GM12878 (cell line): Measurements from ENCODE around the gene CAMTA1. TPM values are rescaled to one million over a fixed set of nuclear protein-coding genes. Genes with fewer than 3 reads are reported as not detected.

Experiments used
- ATAC-seq: fragments of 200-7000 bp; cut with Tn5 transposase; 3 replicates; pipeline ENCODE4 v1.9.1; 2020; ENCODE audit warnings: mild to moderate bottlenecking, moderate library complexity
- BruUV-seq: library from RNA; stranded (reverse); fragments of 400-500 nt; replicated peaks from 2 replicates; lab custom pipeline; 2021; lab: Mats Ljungman, UMichigan
- CTCF ChIA-PET: fragments of 300-600 bp; sonication (Branson Sonifier 250); formaldehyde crosslinking; extraction: SDS; loops from one replicate; lab custom pipeline; 2021; ENCODE audit warnings: inconsistent platforms; lab: Yijun Ruan, JAX
- POLR2A ChIA-PET: fragments of 350-600 bp; formaldehyde crosslinking; extraction: SDS; loops from one replicate; lab custom pipeline; 2021; ENCODE audit warnings: inconsistent platforms; lab: Charles Lee
- RAD21 ChIA-PET: fragments of 300-600 bp; sonication (Branson Sonifier 250); formaldehyde crosslinking; loops from one replicate; lab custom pipeline; 2023; ENCODE audit warnings: antibody characterized with exemption; ENCODE audit not compliant: unreplicated experiment; lab: Charles Lee
- SMC1A ChIA-PET: fragments of 300-600 bp; sonication (Branson Sonifier 250); formaldehyde crosslinking; loops from one replicate; lab custom pipeline; 2023; ENCODE audit not compliant: unreplicated experiment, uncharacterized antibody; lab: Charles Lee
- DNase-seq: peaks from one replicate; pipeline ENCODE4 v3.0.0-alpha.2; 2011; ENCODE audit warnings: low read depth, low spot score
- FAIRE-seq: peaks from 3 replicates; lab custom pipeline; 2011; peaks lifted over from hg19 to GRCh38; lab: Jason Lieb, UNC
- H2AFZ ChIP-seq: 2 replicates; pipeline ENCODE4 v1.6.0; 2011; ENCODE audit warnings: low read depth, low read length, control low read depth; ENCODE audit not compliant: control insufficient read depth
- H3K27ac ChIP-seq: 2 replicates; pipeline ENCODE4 v1.5.1; 2011; ENCODE audit warnings: control low read depth; ENCODE audit not compliant: control insufficient read depth, insufficient read depth
- H3K27me3 ChIP-seq, 2 experiments: replicated peaks in 1 of 2; 2 replicates each; pipeline versions ENCODE4 v1.6.0 to v1.6.1; 2011; ENCODE audit warnings: low read length in 1 of 2; ENCODE audit not compliant: control insufficient read depth in 2 of 2, insufficient read depth in 2 of 2
- H3K36me3 ChIP-seq, 2 experiments: 2 replicates each; pipeline ENCODE4 v1.5.1; 2011; ENCODE audit warnings: low read length in 1 of 2; ENCODE audit not compliant: control insufficient read depth in 2 of 2, insufficient read depth in 2 of 2
- H3K4me1 ChIP-seq: 2 replicates; pipeline ENCODE4 v1.6.1; 2011; ENCODE audit warnings: mild to moderate bottlenecking, low read length, moderate library complexity, mixed read lengths; ENCODE audit not compliant: control insufficient read depth, insufficient read depth
- H3K4me2 ChIP-seq: 2 replicates; pipeline ENCODE4 v1.6.0; 2011; ENCODE audit warnings: control low read depth; ENCODE audit not compliant: control insufficient read depth, insufficient read depth
- H3K4me3 ChIP-seq: fragments of 200-600 bp; sonication (generic); 2 replicates; pipeline ENCODE4 v1.5.1; 2016
- H3K79me2 ChIP-seq: 2 replicates; pipeline ENCODE4 v1.6.0; 2011; ENCODE audit warnings: low read length; ENCODE audit not compliant: control insufficient read depth, insufficient read depth
- H3K9ac ChIP-seq: 2 replicates; pipeline ENCODE4 v1.8.0; 2011; ENCODE audit warnings: low read length, control low read depth, mixed read lengths; ENCODE audit not compliant: control insufficient read depth, insufficient read depth
- H3K9me3 ChIP-seq: replicated peaks from 3 replicates; pipeline ENCODE4 v1.5.1; 2011; ENCODE audit warnings: mild to moderate bottlenecking, low read length; ENCODE audit not compliant: control insufficient read depth, insufficient read depth
- H4K20me1 ChIP-seq: 2 replicates; pipeline ENCODE4 v1.6.0; 2011; ENCODE audit not compliant: control insufficient read depth, insufficient read depth
- DPF2 ChIP-seq: fragments of 450-650 bp; IDR thresholded peaks from 2 replicates; pipeline ENCODE4 v1.6.1; 2017; ENCODE audit warnings: mild to moderate bottlenecking
- MLLT1 ChIP-seq: fragments of 450-650 bp; IDR thresholded peaks from 2 replicates; pipeline ENCODE4 v1.6.1; 2016; ENCODE audit warnings: mild to moderate bottlenecking
- NFYB ChIP-seq: IDR thresholded peaks from 2 replicates; pipeline ENCODE4 v1.6.1; 2011; ENCODE audit warnings: low read depth, mild to moderate bottlenecking, low read length, improper control_type of control experiment, moderate library complexity; ENCODE audit not compliant: insufficient read depth
- WGBS: methylation state at CpG from one replicate; pipeline ENCODE4 v1.1.6; 2016; ENCODE audit warnings: low lambda C conversion rate; ENCODE audit not compliant: insufficient replicate concordance, insufficient coverage; ENCODE audit errors: missing lambda C conversion rate; 5-methylcytosine and 5-hydroxymethylcytosine counted together
- in situ Hi-C: fragments of 300-500 bp; cut with MboI; formaldehyde crosslinking; loops from 9 replicates; pipeline ENCODE4 v1.14.3; 2018; ENCODE audit warnings: mixed read lengths
- intact Hi-C: fragments of 100-400 bp; cut with micrococcal nuclease; formaldehyde crosslinking; loops from one replicate; pipeline ENCODE4 v1.14.2; 2022; ENCODE audit not compliant: unreplicated experiment
- polyA plus RNA-seq, 11 experiments: library from polyadenylated mRNA; depleted of rRNA in 4 of 11; unstranded in 6 of 11; stranded (reverse) in 5 of 11; fragments of >200 nt; fragmentation: Nextera tagmentation in 4 of 11; fragmentation: Illumina TruSeq in 1 of 11; extraction: Ambion mirVana in 4 of 11; extraction: Trizol in 1 of 11; gene quantifications; 1 replicate in 1 of 11; 2 replicates in 10 of 11; pipeline versions ENCODE4 v1.2.1 to v1.2.3, GENCODE V29; 2011 to 2016; ENCODE audit warnings: inconsistent platforms in 2 of 11, missing spikeins in 2 of 11, low read depth in 1 of 11
- total RNA-seq, 4 experiments: library from RNA; depleted of rRNA in 3 of 4; stranded (reverse); fragments of >200 nt in 3 of 4; fragmentation: Illumina TruSeq in 1 of 4; extraction: Trizol in 1 of 4; gene quantifications; 2 replicates each; pipeline versions ENCODE4 v1.2.1 to v1.2.3, GENCODE V29; 2013 to 2021

Gene CAMTA1
- total and polyA plus RNA-seq, 10 of the 15 experiments (the other 5 are each of a cell fraction or from before 2014, with no cell fraction given) = 37.7 to 148 (median 76.4) TPM

- Histone ChIP-seq H3K36me3 (no peaks in the 10 kb centered on the region), H3K79me2 (no peaks in the 10 kb centered on the region), H3K27ac (no peak overlapping the region), H3K9ac (no peak overlapping the region), H3K9me3 (no peaks in the 10 kb centered on the region), H3K4me1 (no peaks in the 10 kb centered on the region), H4K20me1 (no peaks in the 10 kb centered on the region), H2AFZ (no peak overlapping the region), H3K4me2 (no peak overlapping the region), H3K27me3 (peaks cover 2 to 7% of the 10 kb centered on the region in 2 experiments), H3K4me3 (no peak overlapping the region)
- POLR2A ChIA-PET = no interaction called here
- intact Hi-C loops = no loop called here
- WGBS = 3% methylated on average over 16 of the region's 16 CpGs
- ATAC-seq = no peak
- SMC1A ChIA-PET = no interaction called here
- CTCF ChIA-PET = no interaction called here
- no TSS peak for BruUV-seq
- TF ChIP-seq MLLT1 (no peak), NFYB (no peak)
- FAIRE-seq = no peak
- in situ Hi-C loops = no loop called here
- RAD21 ChIA-PET = no interaction called here
- DNase-seq = no peak
Observed at GRCh38 chr1:7632176-7632575, 846.9 kb downstream of the CAMTA1 start.

- Histone ChIP-seq H3K9me3 (no peaks in the 10 kb centered on the region), H3K27ac (no peak overlapping the region)
- TF ChIP-seq DPF2 = no peak
- TF ChIP-seq, all 136 proteins: peak for 0
- BruUV-seq = no TSS peak
- DNase-seq (no peak), FAIRE-seq (no peak), ATAC-seq (no peak)
- Histone ChIP-seq H3K4me3 (no peak overlapping the region), H3K4me1 (no peaks in the 10 kb centered on the region), H4K20me1 (no peaks in the 10 kb centered on the region), H2AFZ (no peak overlapping the region), H3K27me3 (peaks cover 2 to 7% of the 10 kb centered on the region in 2 experiments), H3K36me3 (no peaks in the 10 kb centered on the region), H3K4me2 (no peak overlapping the region), H3K9ac (no peak overlapping the region), H3K79me2 (no peaks in the 10 kb centered on the region)
- intact Hi-C loops = no loop called here
- CTCF ChIA-PET = no interaction called here
- POLR2A ChIA-PET = no interaction called here
- RAD21 ChIA-PET = no interaction called here
- SMC1A ChIA-PET = no interaction called here
- in situ Hi-C loops = no loop called here
- WGBS = 20% methylated on average over 6 of the region's 9 CpGs
Observed at GRCh38 chr1:7632681-7633080, 847.4 kb downstream of the CAMTA1 start.
